GM12872 (cell line): ENCODE results near the gene ARFGAP2.

Experiments used
- CTCF ChIP-seq: IDR thresholded peaks from 3 replicates; pipeline ENCODE4 v1.5.1; 2011; ENCODE audit warnings: low read depth, mild to moderate bottlenecking, low read length, moderate library complexity; ENCODE audit not compliant: insufficient read depth

The ARFGAP2 gene

GRCh38 chr11:47213950-47214565 lies 37.4 kb upstream of the ARFGAP2 start:
- TF ChIP-seq CTCF = no peak

GRCh38 chr11:47212938-47213337 lies 36.3 kb upstream of the ARFGAP2 start:
- TF ChIP-seq CTCF = no peak

GRCh38 chr11:47208628-47209027 lies 31.9 kb upstream of the ARFGAP2 start:
- no peak for TF ChIP-seq CTCF

- TF ChIP-seq CTCF = no peak
Measured at GRCh38 chr11:47207459-47207858, 30.8 kb upstream of the ARFGAP2 start.

GRCh38 chr11:47204637-47204989 lies 27.9 kb upstream of the ARFGAP2 start:
- TF ChIP-seq CTCF = no peak

- no peak for TF ChIP-seq CTCF
Measured at GRCh38 chr11:47202576-47202975, 25.9 kb upstream of the ARFGAP2 start.

- no peak for TF ChIP-seq CTCF
Measured at GRCh38 chr11:47201015-47201414, 24.3 kb upstream of the ARFGAP2 start.
